ENCODE measurements around the gene ZFAND5.

ZFAND5 gene

GRCh38 chr9:72362680-72363139 lies 2.3 kb downstream of the ZFAND5 start:
- no peak for DNase-seq (ENCODE audit: low spot score)

GRCh38 chr9:72362118-72362531 lies 2.9 kb downstream of the ZFAND5 start:
- no peak for DNase-seq (ENCODE audit: low spot score)

GRCh38 chr9:72361217-72361616 lies 3.8 kb downstream of the ZFAND5 start:
- DNase-seq (ENCODE audit: low spot score): no peak

GRCh38 chr9:72360324-72360723 lies 4.7 kb downstream of the ZFAND5 start:
- no peak for DNase-seq (ENCODE audit: low spot score)

- DNase-seq (ENCODE audit: low spot score): no peak
Observed at GRCh38 chr9:72356041-72356582, 8.9 kb downstream of the ZFAND5 start.

GRCh38 chr9:72355153-72355552 lies 9.9 kb downstream of the ZFAND5 start:
- DNase-seq (ENCODE audit: low spot score): no peak

GRCh38 chr9:72354704-72355103 lies 10.3 kb downstream of the ZFAND5 start:
- no peak for DNase-seq (ENCODE audit: low spot score)

GRCh38 chr9:72353455-72354116 lies 11.4 kb downstream of the ZFAND5 start:
- DNase-seq (ENCODE audit: low spot score): no peak

GRCh38 chr9:72352911-72353388 lies 12.1 kb downstream of the ZFAND5 start:
- no peak for DNase-seq (ENCODE audit: low spot score)

GRCh38 chr9:72351538-72352453 lies 13.2 kb downstream of the ZFAND5 start:
- no peak for DNase-seq (ENCODE audit: low spot score)

GRCh38 chr9:72349911-72350310 lies 15.1 kb downstream of the ZFAND5 start:
- no peak for DNase-seq (ENCODE audit: low spot score)

GRCh38 chr9:72349240-72349639 lies 15.8 kb downstream of the ZFAND5 start:
- no peak for DNase-seq (ENCODE audit: low spot score)

- DNase-seq (ENCODE audit: low spot score): no peak
Observed at GRCh38 chr9:72346333-72346732, 18.7 kb downstream of the ZFAND5 start.

- DNase-seq (ENCODE audit: low spot score): no peak
Observed at GRCh38 chr9:72338631-72339030, 26.4 kb downstream of the ZFAND5 start.

- no peak for DNase-seq (ENCODE audit: low spot score)
Observed at GRCh38 chr9:72337286-72337685, 27.7 kb downstream of the ZFAND5 start.

GRCh38 chr9:72334658-72335337 lies 30.2 kb downstream of the ZFAND5 start:
- DNase-seq (ENCODE audit: low spot score): no peak

- DNase-seq (ENCODE audit: low spot score): peak; percentile 46
Observed at GRCh38 chr9:72333709-72334108, 31.3 kb downstream of the ZFAND5 start.

GRCh38 chr9:72333197-72333596 lies 31.8 kb downstream of the ZFAND5 start:
- no peak for DNase-seq (ENCODE audit: low spot score)

GRCh38 chr9:72332351-72332750 lies 32.7 kb downstream of the ZFAND5 start:
- no peak for DNase-seq (ENCODE audit: low spot score)

GRCh38 chr9:72327631-72328030 lies 37.4 kb downstream of the ZFAND5 start:
- no peak for DNase-seq (ENCODE audit: low spot score)

- DNase-seq (ENCODE audit: low spot score): no peak
Observed at GRCh38 chr9:72326641-72327040, 38.4 kb downstream of the ZFAND5 start.

GRCh38 chr9:72324974-72325373 lies 40.0 kb downstream of the ZFAND5 start:
- no peak for DNase-seq (ENCODE audit: low spot score)
